AG08396 (cell line): ENCODE data around the gene GFRA1.
"Not testable (repeated sequence)": the region's sequence is repeated elsewhere in the genome, so short reads cannot be mapped to it uniquely, and the experiment has no call there.

Experiments
- DNase-seq: peaks from one replicate; pipeline ENCODE4 v3.0.0; 2012; ENCODE audit warnings: low spot score, mixed read lengths

Gene GFRA1

DNA sequence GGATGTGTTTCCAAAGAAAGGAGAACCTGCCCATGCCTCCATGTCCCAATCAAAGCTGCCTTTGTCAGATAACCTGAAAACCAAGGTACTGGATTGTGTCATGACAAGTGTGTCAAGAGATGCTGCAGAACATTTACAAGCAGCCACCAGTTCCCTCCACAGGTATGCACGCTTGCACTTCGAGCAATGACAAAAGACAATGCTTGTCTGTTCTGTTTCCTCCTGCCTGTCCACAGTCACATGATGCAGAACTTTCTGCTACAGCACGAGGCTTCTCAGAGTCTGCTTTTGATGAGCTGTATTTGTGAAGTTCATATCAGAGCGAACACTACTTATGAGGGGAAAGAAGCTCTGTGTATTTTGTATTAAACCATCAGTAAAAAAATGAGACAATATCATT lies 209.9 kb downstream of the GFRA1 start:
- DNase-seq: no peak

DNA sequence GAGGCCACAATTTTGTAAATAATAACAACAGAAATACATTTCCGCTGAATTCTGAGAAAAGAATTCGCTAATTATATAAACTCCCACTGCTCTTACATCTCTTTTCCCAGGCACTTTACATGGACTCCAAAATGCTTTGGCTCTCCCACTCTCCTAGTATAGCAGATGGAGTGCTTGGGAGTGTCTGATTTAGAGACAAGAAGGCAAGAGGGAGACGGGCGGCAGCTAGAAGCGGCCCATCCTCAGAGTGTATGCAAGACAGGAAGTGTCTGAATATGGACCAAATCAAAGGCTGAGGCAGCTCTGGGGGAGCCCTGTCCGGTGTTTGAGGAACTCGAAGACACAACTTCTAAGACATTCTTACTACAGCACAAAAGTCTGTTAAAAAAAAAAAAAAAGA lies 212.1 kb downstream of the GFRA1 start:
- no peak for DNase-seq

DNA sequence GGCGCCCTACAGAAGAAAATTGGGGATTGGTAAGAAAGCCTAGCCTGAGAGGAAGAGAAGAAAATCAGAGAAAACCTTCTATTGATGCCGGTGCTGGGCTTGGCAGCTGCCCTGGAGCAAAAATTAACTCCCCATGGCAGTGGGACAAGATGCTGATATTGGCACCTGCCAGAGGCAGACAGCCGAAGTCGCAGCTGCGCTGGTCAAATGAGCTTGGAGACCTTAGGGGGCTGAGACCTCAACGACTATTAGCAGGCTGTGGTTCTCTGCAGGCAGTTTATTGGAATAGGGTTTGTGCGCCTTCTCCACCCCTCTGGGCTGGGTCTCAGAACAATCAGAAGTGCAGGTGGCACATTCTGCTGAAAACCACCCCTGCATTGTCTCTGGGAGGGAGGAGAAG lies 213.7 kb downstream of the GFRA1 start:
- DNase-seq: no peak

DNA sequence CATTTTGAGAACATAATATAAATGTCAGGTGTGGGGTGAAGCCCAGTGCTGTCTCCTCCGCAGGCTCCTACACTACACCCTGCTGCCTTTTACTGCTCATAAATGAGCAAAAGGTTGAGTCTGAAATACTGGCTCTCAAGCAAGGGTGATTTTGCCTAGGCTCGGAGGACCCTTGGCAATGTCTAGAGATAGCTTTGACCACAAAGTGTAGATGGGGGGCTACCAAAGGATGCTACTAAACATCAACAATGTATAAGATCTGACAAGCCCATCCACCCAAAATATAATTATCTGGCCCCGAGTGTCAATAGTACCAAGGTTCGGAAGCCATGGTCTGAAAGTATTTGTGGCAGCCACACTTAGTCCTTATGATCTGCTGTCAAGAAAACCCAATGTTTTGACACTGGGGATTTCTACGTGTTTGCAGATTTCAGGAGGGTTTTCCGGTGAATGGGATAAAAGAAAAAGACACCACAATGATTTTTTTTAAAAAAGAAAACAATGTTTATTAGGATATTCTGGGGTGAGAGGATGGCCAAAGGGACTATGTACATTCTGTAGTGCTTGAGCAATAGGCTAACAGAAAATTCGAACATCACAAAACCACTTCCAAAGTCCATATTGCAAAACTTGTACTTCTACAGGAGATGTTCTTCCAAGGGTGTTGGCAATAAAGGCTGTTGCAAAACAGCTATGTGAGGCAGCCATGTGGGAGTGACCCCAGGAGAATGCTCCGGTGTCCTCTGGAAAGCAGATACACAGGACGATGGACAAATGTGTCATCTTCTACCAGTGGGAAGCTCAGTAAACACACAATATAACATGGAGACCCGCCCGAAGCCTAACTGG lies 216.3 kb downstream of the GFRA1 start:
- DNase-seq: no peak

DNA sequence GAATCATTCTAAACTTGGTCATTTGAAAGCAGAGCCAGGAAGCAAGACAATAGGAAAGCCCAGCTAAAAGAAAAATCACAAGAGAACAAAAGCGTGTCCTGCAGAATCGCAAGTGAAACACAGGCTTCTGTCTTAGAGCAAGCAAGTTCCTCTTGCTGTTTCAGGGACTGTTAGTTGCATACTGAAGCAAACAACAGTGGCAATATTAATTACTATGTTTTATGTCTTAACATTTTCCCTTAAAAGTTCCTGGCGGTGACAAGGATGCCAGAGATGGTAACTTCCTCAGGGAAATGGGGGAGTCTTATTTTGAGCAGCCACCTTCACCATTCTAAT lies 217.1 kb downstream of the GFRA1 start:
- DNase-seq: no peak

DNA sequence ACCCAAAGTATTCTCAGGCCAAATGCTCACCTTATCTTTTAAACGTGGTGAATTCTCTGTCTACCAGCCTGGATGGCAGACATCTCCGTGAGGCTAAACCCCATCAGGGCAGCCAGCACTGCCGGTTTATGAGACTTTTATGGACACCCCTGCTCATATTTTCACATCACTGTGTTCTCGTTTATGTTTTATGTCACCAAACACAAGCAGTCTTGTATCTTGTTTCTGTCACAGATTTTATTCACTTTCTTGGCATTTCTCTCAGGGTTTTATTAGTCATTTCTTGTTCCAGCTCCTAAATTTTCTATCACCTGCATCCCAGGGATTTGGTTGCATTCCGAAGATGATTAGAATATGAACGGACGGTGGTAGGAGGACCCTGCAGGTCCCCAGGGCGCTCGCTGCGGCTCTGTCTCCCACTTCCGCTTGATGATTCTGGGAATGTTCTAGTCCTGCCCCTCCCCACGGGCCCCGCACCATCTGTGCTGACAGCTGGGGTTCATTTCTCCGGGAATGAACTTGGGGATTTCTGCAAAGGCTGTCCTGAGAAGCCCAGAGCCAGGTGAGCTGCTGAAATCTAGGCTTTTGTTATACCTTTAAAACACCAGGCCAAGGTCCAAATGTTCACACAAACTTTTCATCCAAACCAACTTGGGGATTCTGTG lies 217.6 kb downstream of the GFRA1 start:
- no peak for DNase-seq

DNA sequence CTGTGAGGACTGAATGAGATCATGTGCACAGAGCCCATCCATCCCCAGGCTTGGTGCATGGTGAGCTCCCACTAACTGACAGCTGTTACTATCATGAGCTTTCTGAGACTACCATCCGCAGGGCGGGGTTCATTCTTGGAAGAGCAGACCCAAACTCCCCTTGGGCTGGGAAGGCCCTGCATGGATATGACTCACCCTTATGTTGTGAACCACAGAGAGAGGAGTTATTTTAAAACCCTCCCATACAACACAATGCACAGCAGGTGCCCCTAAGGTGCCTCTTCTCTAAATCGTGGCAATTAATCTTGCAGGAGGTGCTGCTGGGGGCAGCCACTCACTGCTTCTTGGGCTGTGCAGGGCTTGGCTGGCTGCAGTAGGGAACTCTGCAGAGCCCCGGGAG lies 219.1 kb downstream of the GFRA1 start:
- no peak for DNase-seq

DNA sequence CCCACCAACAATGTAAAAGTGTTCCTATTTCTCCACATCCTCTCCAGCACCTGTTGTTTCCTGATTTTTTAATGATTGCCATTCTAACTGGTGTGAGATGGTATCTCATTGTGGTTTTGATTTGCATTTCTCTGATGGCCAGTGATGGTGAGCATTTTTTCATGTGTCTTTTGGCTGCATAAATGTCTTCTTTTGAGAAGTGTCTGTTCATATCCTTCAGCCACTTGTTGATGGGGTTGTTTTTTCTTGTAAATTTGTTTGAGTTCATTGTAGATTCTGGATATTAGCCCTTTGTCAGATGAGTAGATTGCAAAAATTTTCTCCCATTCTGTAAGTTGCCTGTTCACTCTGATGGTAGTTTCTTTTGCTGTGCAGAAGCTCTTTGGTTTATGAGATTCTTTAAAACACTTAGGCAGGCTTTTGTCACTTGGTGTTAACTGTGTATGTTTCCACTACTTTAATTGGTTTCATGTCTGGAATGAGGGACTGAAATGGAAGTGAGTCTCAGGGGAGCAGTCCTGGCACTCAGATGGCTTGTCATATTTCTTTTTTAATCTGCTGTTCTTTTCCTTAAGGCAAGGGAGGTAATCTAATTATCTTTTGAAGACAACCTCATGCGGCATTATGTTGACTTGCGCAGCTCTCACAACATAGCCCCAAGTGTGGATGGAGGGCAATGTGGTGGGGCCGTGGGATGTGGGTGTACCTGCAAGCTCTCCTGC lies 219.8 kb downstream of the GFRA1 start:
- not testable (repeated sequence) for DNase-seq

DNA sequence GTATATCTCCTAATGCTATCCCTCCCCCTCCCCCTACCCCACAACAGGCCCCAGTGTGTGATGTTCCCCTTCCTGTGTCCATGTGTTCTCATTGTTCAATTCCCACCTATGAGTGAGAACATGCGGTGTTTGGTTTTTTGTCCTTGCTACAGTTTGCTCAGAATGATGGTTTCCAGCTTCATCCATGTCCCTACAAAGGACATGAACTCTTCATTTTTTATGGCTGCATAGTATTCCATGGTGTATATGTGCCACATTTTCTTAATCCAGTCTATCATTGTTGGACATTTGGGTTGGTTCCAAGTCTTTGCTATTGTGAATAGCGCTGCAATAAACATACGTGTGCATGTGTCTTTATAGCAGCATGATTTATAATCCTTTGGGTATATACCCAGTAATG lies 220.5 kb downstream of the GFRA1 start:
- not testable (repeated sequence) for DNase-seq

DNA sequence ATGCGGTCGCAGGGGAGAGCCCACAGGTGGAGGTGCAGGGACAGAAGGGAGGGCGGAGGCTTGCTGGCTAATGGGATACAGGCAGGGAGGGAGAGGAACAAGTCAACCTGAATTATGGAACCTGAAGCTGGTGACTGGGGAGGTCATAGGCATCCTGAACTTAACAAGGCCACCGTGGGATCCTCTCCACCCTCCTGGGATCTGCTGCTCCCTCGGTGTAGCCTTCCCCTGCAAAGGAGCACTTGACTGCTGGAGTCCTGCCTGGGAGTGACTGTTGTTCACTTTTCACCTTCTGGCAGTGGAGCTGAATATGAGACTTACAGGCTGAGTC lies 223.1 kb downstream of the GFRA1 start:
- no peak for DNase-seq

DNA sequence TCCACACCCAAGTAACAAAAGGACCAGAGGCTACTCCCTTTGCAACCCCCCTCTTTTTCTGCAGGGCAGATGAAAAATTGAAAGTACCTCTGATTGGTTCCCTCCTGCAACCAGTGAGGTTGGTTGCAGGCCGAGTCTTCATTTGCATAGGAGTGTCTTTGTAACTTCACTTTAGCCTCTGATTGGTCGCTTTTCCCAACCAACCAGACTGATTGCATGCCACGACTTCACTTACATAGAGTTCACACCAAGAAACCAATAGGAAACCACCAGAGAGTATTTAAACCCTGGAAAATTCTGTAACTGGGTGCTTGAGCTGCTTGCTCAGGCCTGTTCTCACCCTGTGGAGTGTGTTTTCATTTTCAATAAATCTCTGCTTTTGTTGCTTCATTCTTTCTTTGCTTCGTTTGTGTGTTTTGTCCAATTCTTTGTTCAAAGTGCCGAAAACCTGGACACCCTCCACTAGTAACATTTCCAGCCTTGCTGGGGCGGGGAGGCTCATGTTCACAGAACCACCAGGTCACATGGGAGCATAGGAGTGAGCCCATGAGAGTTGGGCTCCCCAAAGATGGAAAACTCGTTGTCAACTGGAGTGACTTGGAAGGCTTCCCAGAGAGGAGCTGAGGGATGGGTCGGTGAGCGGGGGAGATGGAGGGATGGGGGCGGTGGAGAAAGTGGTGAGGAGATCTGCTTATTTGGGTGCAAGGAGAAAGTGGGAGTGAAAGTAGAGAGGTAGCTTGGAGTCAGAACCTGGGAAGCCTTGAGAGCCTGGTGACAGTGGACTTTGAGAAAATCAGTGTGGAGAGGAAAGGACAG lies 223.6 kb downstream of the GFRA1 start:
- no peak for DNase-seq

DNA sequence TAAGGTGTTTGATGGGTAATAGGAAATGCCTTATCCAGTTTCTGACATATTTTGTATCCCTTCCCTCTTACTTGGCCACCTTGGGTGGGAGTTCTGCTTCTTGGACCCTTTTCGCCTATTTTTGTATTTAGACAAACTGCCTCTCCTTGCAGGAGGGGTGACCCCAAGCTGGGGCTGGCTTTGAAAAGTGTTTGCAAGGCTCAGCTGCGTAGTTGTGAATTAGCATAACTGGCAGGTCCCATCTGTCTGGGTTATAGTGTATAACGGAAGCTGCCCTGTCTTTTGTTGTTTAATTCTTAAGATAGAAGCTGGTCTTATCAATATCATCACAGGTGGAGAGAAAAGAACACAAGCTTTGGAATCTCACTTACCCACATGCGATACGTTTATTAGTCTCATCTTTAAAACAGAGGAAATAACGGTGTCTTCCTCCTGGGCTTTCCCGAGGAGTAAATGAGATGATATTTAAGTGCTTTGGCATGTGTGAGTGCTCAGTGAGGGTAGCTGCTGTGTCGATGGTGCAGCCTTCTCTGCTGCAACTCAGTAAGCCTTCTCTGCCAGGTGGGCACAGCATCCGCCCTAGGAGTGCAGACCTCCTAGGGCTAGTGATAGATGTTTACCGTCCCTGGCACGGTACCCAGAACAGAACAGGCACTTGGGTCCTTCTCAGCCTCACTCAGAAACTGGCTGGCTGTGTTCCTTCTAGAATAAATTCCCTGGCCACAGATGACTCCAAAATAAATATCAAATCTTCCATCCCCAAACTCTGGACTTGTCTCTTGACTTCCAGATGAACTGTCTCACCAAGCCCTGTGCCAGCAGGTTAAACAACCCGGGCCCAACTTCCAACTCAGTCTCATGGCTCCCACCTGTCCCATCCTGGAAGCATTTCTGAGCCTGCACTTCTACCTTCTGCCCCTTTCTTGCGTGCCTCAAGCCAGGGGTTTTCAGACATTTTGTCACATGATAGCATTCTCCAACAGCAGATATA lies 227.3 kb downstream of the GFRA1 start:
- DNase-seq: no peak

DNA sequence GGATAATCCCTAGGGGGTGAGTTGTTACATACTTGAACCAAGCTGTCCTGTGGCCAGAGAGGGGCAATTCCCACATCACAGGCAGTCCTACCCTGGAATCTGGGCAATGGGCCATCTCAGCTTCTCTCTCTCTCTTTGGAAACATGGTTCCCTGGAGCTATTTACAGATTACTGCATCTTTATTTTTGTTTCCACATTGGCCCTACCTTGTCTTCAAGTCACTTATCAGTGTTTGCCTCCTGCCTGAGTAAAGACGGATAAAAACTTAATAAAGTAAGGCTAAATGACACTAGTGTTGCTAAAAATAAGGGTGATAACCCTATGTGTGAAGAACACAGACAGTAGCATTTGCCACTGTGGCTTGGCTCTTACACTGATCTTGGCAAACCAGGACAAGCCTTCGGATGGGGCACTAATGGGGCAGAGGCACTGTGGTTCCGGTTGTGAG lies 228.2 kb downstream of the GFRA1 start:
- DNase-seq: no peak

DNA sequence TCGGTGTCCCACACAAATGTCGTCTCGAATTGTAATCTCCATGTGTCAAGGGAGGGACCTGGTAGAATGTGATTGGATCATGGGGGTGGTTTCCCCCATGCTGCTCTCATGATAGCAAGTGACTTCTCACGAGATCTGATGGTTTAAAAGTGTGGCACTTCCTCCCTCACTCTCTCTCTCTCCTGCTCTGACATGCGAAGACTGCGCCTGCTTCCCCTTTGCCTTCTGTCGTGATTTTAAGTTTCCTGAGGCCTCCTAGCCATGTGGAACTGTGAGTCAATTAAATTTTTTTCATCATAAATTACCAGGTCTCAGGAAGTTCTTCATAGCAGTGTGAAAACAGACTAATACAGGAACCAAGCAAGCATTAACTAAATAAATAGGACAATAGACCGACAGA lies 229.1 kb downstream of the GFRA1 start:
- DNase-seq: no peak

DNA sequence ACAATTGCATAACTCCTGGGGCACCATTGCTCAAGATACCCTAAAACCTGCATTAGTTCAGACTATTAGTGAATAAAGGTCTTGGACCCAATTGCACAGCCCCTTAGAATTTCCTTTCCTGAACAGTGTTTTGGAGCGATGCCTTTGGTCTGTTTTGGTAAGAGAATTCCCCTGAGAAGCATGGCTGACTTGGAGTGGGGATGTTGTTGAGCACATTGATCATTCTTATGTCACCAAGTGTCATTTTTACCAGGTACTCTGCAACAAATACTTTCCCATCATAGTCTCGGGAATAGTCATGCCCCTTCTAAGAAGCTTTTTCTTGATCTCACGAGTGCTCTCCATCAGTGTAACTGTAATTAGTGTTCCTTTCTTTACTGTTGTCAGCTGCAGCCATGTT lies 229.7 kb downstream of the GFRA1 start:
- DNase-seq: no peak

DNA sequence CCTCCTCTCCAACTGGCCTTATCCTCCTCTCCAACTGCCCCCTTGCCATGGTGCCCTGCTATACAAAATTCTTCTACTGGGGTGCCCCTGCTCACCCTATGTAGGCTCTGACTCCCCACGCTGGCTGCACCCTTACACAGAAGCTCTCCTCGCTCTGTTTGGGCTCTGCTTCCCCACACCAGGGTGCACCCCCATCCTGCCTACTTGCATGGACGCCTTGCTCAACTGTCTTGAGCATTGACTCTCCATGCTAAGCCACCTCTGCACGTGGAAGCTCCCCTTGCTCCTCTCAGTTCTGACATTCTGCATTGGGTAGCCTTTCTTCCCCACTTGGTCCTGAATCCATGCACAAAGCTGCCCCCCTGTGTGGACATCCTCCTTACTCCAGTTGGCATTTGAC lies 231.1 kb downstream of the GFRA1 start:
- DNase-seq: no peak

DNA sequence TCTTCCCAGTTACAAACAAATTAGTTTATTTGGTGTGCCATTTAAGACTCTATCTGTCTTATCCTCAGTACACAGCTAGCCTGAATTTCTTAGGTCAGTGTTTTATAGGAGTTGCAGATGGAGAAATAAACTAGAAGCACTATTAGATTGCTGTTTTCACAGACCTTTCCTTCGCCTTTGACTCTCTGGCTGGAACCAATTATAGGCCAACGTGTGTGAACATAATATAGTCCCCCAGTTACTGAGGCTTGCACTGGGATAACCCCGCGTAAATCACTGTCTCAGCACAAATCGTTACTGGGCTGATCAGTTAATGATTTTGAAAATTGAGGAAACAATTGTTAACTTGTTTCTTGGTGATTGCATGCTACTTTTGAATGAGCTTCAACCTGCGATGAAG lies 233.4 kb downstream of the GFRA1 start:
- no peak for DNase-seq

DNA sequence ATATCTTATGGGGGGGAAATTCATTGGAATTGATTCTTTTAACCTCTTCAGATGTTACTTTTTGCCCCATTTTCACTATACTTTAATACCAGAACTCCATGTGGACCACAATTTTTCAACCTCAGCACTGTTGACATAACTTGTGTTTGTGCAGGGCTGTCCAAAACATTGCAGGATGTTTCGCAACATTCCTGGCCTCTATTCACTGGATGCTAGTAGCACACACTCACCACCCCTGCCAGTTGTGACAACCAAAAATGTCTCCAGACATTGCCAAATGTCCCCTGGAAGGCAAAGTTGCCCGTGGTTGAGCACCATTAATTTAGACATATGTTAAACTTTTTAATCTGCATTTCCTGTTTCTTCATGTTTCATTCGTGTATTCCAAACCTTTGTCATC lies 234.7 kb downstream of the GFRA1 start:
- DNase-seq: peak; percentile 27

DNA sequence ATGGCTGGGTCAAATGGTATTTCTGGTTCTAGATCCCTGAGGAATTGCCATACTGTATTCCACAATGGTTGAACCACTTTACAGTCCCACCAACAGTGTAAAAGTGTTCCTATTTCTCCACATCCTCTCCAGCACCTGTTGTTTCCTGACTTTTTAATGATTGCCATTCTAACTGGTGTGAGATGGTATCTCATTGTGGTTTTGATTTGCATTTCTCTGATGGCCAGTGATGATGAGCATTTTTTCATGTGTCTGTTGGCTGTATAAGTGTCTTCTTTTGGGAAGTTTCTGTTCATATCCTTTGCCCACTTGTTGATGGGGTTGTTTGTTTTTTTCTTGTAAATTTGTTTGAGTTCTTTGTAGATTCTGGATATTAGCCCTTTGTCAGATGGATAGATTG lies 237.6 kb downstream of the GFRA1 start:
- DNase-seq: not testable (repeated sequence)

DNA sequence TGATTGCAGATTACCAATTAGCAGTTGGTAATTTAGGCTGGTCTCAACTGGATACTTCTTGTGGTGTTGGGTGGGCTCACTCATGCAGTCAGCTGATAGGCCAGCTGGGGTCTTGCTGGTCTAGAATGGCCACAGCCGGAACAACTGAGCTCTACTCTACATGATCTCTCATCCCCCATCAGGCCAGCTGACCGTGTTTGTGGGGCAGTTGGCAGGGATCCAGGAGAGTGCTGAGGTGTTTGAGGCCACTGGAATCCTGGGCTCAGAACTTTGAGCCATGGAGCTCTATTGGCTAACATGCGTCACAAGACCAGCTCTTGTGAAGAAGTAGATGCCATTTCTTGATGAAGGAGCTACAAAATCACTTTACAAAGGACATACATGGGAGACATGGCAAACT lies 242.4 kb downstream of the GFRA1 start:
- no peak for DNase-seq

DNA sequence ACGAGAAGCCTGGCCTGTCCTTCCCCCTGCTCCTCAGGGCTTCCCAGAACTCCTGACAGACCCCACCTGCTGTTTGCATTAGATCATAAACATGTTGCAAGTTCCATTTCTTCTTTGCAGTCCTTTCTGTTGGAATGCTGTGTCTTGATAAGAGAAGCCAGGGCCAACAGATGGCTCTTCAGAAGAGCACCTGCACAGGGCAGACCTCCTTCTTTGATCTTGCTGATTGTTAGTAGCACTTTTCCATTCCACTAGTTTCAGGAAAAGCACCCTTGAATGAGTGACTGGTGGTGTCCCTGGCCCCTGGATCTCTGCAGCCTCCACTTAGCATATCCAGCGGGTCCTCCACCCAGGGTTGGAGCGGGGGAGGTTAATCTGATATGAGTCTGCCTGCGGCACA lies 243.2 kb downstream of the GFRA1 start:
- no peak for DNase-seq
